K562 (cell line): ENCODE measurements around the gene GCDH. TPM values are rescaled to one million over a fixed set of nuclear protein-coding genes. Genes with fewer than 3 reads are reported as not detected.

Experiments used
- EP400 ChIP-seq: fragments of 450-650 bp; IDR thresholded peaks from 2 replicates; pipeline ENCODE4 v1.6.1; 2017; ENCODE audit warnings: antibody characterized with exemption, mild to moderate bottlenecking, moderate library complexity
- GTF2E2 ChIP-seq: fragments of 200-800 bp; sonication (Bioruptor generic); IDR thresholded peaks from 2 replicates; pipeline ENCODE4 v1.6.1; 2016; ENCODE audit warnings: missing genetic modification characterization, missing compliant biosample characterization
- JUN ChIP-seq, 2 experiments: sonication (generic) in 1 of 2; formaldehyde crosslinking in 1 of 2; IDR thresholded peaks; 2 replicates each; pipeline versions ENCODE4 v1.6.1 to v1.8.0; 2012 to 2022; ENCODE audit warnings: borderline replicate concordance in 2 of 2, mild to moderate bottlenecking in 2 of 2, improper control_type of control experiment in 1 of 2, low read depth in 1 of 2, low read length in 1 of 2, missing genetic modification reagents in 1 of 2
- KDM1A ChIP-seq, 2 experiments: fragments of 450-650 bp; IDR thresholded peaks; 2 replicates each; pipeline ENCODE4 v1.6.1; 2016; ENCODE audit warnings: mild to moderate bottlenecking in 2 of 2
- NELFE ChIP-seq: IDR thresholded peaks from 2 replicates; pipeline ENCODE4 v1.6.1; 2011; ENCODE audit warnings: mild to moderate bottlenecking; ENCODE audit not compliant: insufficient read depth, insufficient read length
- NR2F6 ChIP-seq: fragments of 450-650 bp; formaldehyde crosslinking; IDR thresholded peaks from 2 replicates; pipeline ENCODE4 v1.4.0; 2020; ENCODE audit warnings: mild to moderate bottlenecking
- PTBP1 ChIP-seq: fragments of 200-400 bp; formaldehyde crosslinking; IDR thresholded peaks from 2 replicates; pipeline ENCODE4 v1.6.1; 2017; ENCODE audit warnings: low read depth, low read length
- RBM34 ChIP-seq: fragments of 200-400 bp; formaldehyde crosslinking; IDR thresholded peaks from 2 replicates; pipeline ENCODE4 v1.6.1; 2018; ENCODE audit warnings: low read length, borderline replicate concordance; ENCODE audit not compliant: insufficient read depth
- SRSF7 ChIP-seq: fragments of 200-400 bp; formaldehyde crosslinking; optimal IDR thresholded peaks from 2 replicates; pipeline ENCODE3; 2017; ENCODE audit warnings: mild to moderate bottlenecking, low read depth, low read length
- ZFP36 ChIP-seq: fragments of 150-350 bp; IDR thresholded peaks from 2 replicates; pipeline ENCODE4 v1.6.1; 2018; ENCODE audit warnings: low read length, low read depth; ENCODE audit not compliant: partially characterized antibody
- polyA plus RNA-seq, 8 experiments: library from polyadenylated mRNA; depleted of rRNA in 4 of 8; stranded (reverse) in 5 of 8; unstranded in 3 of 8; fragments of >200 nt; fragmentation: Nextera tagmentation in 2 of 8; fragmentation: Illumina TruSeq in 1 of 8; extraction: Ambion mirVana in 2 of 8; extraction: Trizol in 1 of 8; gene quantifications; 2 replicates each; pipeline versions ENCODE4 v1.2.1 to v1.2.3, GENCODE V29; 2011 to 2014; ENCODE audit warnings: inconsistent platforms in 1 of 8, missing spikeins in 1 of 8
- total RNA-seq, 7 experiments: library from RNA; depleted of rRNA in 6 of 7; stranded (reverse); fragments of >200 nt in 6 of 7; fragmentation: Illumina TruSeq in 2 of 7; extraction: Trizol in 2 of 7; gene quantifications; 2 replicates each; pipeline versions ENCODE4 v1.2.1 to v1.2.3, GENCODE V29; 2011 to 2021; ENCODE audit warnings: low replicate concordance in 1 of 7
- TF ChIP-seq, protein P1 (sequence below): fragments of 450-650 bp; IDR thresholded peaks from 2 replicates; pipeline ENCODE4 v1.6.1; 2016; ENCODE audit warnings: missing biosample characterization, missing genetic modification characterization
- TF ChIP-seq, protein P2 (sequence below): sonication (generic); formaldehyde crosslinking; IDR thresholded peaks from 2 replicates; pipeline ENCODE4 v1.8.1; 2022; ENCODE audit warnings: missing genetic modification reagents
- TF ChIP-seq, protein P3 (sequence below), 3 experiments: fragments of 200-800 bp in 1 of 3; sonication (Bioruptor generic) in 1 of 3; sonication (generic) in 1 of 3; formaldehyde crosslinking in 1 of 3; IDR thresholded peaks; 2 replicates each; pipeline versions ENCODE4 v1.6.1 to v1.8.0; 2016 to 2022; ENCODE audit warnings: mild to moderate bottlenecking in 2 of 3, missing compliant biosample characterization in 2 of 3, missing genetic modification characterization in 2 of 3, missing genetic modification reagents in 1 of 3
- TF ChIP-seq, protein P4 (sequence below): fragments of 250-450 bp; sonication (Bioruptor Pico); IDR thresholded peaks from 2 replicates; pipeline ENCODE4 v1.4.0; 2020
- TF ChIP-seq, protein P5 (sequence below): fragments of 200-800 bp; sonication (Bioruptor generic); IDR thresholded peaks from 2 replicates; pipeline ENCODE4 v1.6.1; 2017; ENCODE audit warnings: missing genetic modification characterization, missing compliant biosample characterization

GCDH gene
- total and polyA plus RNA-seq, 9 of the 15 experiments (the other 6 are each of a cell fraction or from before 2014, with no cell fraction given) = 2.9 to 50.8 (median 19.1) TPM

DNA sequence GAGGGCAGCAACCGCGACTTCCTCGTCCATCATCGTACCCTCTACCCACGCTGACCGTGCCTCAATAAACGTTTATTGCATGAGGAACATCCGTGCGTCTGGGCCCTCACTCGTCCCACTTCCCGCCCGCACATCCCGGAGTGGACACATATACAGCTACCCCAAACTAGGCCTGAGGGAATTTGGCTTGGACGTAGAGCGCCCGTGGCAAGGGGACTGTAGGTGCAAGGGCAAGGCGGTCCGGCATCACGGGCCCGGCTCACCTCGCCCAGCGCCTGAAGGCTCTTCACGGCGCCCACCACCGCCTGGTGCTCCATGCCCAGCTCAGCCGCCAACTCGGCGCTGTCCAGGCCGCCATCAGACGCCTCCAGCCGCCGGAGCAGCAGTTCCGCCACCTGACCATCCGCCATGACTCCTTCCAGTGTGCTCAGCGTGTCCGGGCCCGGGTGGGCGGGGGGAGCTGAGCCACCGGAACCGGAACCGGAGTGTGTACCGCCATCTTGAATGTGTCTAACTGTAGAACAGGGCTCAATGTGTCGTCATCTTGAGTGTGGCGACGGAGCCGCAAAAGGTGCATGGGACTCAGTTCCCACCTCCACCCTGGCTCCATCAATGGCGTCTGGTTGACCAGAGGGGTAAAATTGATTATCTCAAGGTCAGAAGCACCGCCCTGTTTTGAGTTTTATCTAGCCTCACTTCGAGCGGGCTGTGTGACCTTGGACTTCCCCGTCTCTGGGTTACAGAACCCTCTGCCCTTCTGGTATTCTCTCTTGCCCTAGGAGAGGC lies 42.5 kb downstream of the GCDH start, which contains the start of gene FARSA (continued):
- TF ChIP-seq, protein P1, sequence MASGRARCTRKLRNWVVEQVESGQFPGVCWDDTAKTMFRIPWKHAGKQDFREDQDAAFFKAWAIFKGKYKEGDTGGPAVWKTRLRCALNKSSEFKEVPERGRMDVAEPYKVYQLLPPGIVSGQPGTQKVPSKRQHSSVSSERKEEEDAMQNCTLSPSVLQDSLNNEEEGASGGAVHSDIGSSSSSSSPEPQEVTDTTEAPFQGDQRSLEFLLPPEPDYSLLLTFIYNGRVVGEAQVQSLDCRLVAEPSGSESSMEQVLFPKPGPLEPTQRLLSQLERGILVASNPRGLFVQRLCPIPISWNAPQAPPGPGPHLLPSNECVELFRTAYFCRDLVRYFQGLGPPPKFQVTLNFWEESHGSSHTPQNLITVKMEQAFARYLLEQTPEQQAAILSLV (tag) = no peak
- peak; percentile 95 for TF ChIP-seq EP400
- no peak for TF ChIP-seq SRSF7
- TF ChIP-seq, protein P2, sequence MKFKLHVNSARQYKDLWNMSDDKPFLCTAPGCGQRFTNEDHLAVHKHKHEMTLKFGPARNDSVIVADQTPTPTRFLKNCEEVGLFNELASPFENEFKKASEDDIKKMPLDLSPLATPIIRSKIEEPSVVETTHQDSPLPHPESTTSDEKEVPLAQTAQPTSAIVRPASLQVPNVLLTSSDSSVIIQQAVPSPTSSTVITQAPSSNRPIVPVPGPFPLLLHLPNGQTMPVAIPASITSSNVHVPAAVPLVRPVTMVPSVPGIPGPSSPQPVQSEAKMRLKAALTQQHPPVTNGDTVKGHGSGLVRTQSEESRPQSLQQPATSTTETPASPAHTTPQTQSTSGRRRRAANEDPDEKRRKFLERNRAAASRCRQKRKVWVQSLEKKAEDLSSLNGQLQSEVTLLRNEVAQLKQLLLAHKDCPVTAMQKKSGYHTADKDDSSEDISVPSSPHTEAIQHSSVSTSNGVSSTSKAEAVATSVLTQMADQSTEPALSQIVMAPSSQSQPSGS (CRISPR knock-in tag) = no peak
- no peak for TF ChIP-seq NR2F6 (CRISPR knock-in tag)
- no peak for TF ChIP-seq KDM1A (IDR thresholded peaks at IDR 0.05)
- TF ChIP-seq JUN (IDR thresholded peaks at IDR 0.05; ENCODE audit: borderline replicate concordance, low read depth, low read length) = peak; percentile 44; the same call in 1 of the 2 replicates
- no peak for TF ChIP-seq JUN (CRISPR knock-in tag; IDR thresholded peaks at IDR 0.05; ENCODE audit: borderline replicate concordance)
- TF ChIP-seq NELFE = no peak
- no peak for TF ChIP-seq PTBP1
- TF ChIP-seq RBM34 = no peak
- peak; percentile 80; the same call in 1 of the 2 replicates for TF ChIP-seq GTF2E2 (tag)
- TF ChIP-seq, protein P3, sequence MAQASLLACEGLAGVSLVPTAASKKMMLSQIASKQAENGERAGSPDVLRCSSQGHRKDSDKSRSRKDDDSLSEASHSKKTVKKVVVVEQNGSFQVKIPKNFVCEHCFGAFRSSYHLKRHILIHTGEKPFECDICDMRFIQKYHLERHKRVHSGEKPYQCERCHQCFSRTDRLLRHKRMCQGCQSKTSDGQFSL (CRISPR knock-in tag; IDR thresholded peaks at IDR 0.05) = peak; percentile 70
- TF ChIP-seq, protein P3 (tag; IDR thresholded peaks at IDR 0.05) = no peak
- TF ChIP-seq, protein P4, sequence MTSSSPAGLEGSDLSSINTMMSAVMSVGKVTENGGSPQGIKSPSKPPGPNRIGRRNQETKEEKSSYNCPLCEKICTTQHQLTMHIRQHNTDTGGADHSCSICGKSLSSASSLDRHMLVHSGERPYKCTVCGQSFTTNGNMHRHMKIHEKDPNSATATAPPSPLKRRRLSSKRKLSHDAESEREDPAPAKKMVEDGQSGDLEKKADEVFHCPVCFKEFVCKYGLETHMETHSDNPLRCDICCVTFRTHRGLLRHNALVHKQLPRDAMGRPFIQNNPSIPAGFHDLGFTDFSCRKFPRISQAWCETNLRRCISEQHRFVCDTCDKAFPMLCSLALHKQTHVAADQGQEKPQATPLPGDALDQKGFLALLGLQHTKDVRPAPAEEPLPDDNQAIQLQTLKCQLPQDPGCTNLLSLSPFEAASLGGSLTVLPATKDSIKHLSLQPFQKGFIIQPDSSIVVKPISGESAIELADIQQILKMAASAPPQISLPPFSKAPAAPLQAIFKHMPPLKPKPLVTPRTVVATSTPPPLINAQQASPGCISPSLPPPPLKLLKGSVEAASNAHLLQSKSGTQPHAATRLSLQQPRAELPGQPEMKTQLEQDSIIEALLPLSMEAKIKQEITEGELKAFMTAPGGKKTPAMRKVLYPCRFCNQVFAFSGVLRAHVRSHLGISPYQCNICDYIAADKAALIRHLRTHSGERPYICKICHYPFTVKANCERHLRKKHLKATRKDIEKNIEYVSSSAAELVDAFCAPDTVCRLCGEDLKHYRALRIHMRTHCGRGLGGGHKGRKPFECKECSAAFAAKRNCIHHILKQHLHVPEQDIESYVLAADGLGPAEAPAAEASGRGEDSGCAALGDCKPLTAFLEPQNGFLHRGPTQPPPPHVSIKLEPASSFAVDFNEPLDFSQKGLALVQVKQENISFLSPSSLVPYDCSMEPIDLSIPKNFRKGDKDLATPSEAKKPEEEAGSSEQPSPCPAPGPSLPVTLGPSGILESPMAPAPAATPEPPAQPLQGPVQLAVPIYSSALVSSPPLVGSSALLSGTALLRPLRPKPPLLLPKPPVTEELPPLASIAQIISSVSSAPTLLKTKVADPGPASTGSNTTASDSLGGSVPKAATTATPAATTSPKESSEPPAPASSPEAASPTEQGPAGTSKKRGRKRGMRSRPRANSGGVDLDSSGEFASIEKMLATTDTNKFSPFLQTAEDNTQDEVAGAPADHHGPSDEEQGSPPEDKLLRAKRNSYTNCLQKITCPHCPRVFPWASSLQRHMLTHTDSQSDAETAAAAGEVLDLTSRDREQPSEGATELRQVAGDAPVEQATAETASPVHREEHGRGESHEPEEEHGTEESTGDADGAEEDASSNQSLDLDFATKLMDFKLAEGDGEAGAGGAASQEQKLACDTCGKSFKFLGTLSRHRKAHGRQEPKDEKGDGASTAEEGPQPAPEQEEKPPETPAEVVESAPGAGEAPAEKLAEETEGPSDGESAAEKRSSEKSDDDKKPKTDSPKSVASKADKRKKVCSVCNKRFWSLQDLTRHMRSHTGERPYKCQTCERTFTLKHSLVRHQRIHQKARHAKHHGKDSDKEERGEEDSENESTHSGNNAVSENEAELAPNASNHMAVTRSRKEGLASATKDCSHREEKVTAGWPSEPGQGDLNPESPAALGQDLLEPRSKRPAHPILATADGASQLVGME (CRISPR knock-in tag) = no peak
- no peak for TF ChIP-seq ZFP36
- TF ChIP-seq, protein P5, sequence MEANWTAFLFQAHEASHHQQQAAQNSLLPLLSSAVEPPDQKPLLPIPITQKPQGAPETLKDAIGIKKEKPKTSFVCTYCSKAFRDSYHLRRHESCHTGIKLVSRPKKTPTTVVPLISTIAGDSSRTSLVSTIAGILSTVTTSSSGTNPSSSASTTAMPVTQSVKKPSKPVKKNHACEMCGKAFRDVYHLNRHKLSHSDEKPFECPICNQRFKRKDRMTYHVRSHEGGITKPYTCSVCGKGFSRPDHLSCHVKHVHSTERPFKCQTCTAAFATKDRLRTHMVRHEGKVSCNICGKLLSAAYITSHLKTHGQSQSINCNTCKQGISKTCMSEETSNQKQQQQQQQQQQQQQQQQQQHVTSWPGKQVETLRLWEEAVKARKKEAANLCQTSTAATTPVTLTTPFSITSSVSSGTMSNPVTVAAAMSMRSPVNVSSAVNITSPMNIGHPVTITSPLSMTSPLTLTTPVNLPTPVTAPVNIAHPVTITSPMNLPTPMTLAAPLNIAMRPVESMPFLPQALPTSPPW (CRISPR knock-in tag) = peak; percentile 99
